Camera-type eye (tissue), 1 donor: ENCODE results near the gene SETD4. TPM values are rescaled to one million over a fixed set of nuclear protein-coding genes. Genes with fewer than 3 reads are reported as not detected.

Experiments
- total RNA-seq: library from RNA; depleted of rRNA; stranded (reverse); fragments of >200 nt; gene quantifications from one replicate; pipeline ENCODE4 v1.2.3, GENCODE V29; 2014

The SETD4 gene
- 37.1 TPM for total RNA-seq

GRCh38 chr21:36060159-36060921, at the start of gene SETD4:
Gene SETD4 (minus strand): TSS chr21:36060526. CDS start chr21:36058888, 1,638 bp downstream.

GRCh38 chr21:36069713-36070583, 9.6 kb upstream of the SETD4 start, which contains the start of gene CBR1:
Gene CBR1 (plus strand): TSS chr21:36070024. CDS start chr21:36070116, 92 bp downstream.

Other genes with a start within 250 kb of the SETD4 start
- 123 TPM for gene CBR1, start 9.5 kb upstream of the SETD4 start, total RNA-seq
- gene CBR3, start 74.6 kb upstream of the SETD4 start, total RNA-seq = 3.0 TPM
- gene DOP1B, start 96.3 kb upstream of the SETD4 start, total RNA-seq = 16.0 TPM